HG02943 (cell line): ENCODE measurements around the gene CREBL2.
A peak's percentile ranks its signal among the peaks of the same experiment; 100 is the strongest.
"Not testable (repeated sequence)": the region's sequence is repeated elsewhere in the genome, so short reads cannot be mapped to it uniquely, and the experiment has no call there.

ENCODE experiments used
- ATAC-seq: cut with Tn5 transposase; IDR thresholded peaks from one replicate; pipeline ENCODE4 v1.9.1; 2021; ENCODE audit warnings: mild to moderate bottlenecking, low read depth, moderate library complexity; ENCODE audit not compliant: unreplicated experiment

CREBL2 gene, protein sequence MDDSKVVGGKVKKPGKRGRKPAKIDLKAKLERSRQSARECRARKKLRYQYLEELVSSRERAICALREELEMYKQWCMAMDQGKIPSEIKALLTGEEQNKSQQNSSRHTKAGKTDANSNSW

DNA sequence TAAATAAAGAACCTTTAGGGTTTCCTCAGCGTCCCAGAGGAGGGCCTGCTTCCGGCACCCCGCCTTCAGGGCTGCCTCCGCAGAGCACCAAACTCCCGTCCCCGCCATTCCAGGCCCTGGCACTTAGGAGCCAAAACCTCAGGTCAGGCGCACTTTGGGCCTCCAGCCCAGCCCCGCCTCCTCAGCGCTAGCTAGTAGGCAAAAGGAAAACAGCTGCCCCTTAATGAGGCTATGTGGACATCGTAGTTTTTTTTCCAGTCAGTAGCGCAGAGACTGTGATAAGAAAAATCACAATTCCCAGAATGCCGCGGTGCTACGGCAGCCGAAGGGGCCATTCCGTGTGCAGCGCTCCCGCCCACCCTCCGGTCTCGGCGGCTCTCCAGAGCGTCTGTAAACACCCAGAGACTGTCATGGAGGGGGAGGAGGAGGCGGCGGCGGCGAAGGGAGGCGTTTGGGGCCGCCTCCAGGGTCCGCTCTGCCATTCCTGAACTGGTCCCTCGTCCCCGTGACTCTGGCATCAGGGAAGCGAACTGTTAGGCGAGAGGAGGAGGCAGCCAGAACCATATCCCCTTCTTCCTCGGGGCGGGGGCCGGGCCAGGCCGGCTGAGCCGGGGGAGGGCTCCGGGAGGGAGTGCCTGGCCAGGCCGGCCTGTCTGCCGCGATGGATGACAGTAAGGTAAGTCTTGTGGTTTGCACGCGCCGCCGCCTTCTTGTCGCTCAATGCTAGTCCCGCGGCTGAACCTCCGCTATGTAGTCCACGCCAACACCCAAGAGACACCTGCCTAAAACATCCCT lies at the start of gene CREBL2:
Gene CREBL2, plus strand, starts transcription at position 365 of the 795 bp plus-strand sequence. Its CDS starts 297 bp downstream, at position 662.
- peak; percentile 80 for ATAC-seq

DNA sequence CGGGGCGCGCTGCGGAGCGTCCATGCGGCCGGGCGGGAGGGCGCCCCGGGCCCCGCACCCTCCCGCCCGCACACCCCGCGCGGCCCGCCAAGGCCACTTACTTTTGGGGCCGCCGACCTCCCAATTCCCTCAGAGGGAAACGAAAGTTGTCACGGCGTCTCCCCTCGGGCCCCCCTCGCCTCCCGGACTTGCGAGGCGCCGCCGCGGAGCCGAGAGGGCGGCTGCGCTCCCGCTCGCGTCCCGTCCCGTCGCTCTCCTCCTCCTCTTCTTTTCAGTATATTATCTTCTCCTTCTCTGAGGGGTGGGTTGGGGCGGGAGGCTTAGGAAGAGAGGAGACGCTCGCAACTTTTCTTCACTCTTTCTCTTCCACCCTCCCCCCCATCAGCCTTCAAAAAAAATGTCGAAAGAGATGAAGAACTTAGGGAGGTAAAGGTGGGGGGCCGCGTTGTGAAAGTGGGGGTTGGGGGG lies 49.6 kb upstream of the CREBL2 start:
- ATAC-seq: no peak

DNA sequence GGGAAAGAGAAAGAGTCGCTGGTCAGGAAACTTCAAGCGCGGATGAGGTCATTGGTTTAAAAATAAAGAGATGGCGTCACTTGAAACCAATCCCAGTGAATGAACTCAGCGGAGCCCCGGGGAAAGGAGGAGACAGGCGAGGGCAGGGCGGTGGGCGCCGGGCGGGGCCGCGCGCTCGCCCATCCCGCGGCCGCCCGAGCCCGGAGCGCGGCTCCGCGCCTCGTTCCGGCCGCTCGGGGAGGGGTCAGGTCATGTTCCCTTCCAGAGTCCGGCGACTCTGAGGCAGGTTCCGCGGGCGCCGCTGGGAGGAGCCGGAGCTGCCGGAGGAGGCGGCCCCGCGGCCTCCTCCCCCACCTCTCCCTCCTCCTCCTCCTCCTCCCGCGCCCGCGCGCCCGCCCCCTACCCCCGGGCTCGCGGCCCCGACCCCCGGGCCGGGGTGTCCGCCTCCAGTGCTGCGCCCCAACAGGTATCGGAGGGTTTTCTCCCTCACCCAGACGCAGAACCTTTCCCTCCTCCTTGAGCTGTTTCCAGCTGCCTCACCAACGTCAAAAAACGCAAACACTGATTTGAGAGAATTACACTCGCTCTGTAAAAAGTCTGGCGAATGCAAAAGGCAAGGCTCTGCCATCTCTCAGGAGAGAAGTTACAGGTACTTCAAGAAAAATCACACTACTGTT lies 49.0 kb upstream of the CREBL2 start, which contains the start of gene DUSP16:
Gene DUSP16, minus strand, starts transcription at position 279 of the 677 bp plus-strand sequence. CDS start 41,765 bp downstream, outside the sequence.
- ATAC-seq: peak; percentile 64

DNA sequence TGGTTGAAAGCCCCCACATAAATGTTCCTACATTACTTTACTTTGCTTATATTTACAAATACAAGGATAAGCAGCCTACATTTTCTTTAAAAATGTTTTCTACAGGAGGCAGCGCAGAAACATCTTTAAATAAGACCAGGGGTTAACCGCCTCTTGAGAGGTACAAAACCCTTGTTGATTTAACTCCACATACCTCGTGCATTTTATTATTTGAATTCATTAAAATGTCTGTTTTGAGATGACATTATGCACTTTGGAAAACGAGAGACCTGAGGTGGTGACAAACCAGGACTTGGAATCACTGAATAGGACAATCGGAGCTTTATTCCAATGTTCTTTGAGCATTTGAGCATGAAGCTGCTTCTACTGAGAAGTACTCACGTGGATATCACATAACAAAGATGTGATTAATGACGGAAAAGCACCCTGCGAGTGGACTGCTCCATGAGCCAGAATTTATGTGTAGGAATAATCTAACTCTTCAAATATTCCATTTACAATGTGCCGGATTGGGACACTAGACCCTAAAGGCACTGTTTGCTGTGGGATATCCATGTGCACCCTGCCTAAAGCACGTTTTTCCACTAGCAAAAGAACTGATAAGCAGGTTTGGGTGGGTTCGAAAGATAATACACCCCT lies 48.3 kb upstream of the CREBL2 start:
- no peak for ATAC-seq

DNA sequence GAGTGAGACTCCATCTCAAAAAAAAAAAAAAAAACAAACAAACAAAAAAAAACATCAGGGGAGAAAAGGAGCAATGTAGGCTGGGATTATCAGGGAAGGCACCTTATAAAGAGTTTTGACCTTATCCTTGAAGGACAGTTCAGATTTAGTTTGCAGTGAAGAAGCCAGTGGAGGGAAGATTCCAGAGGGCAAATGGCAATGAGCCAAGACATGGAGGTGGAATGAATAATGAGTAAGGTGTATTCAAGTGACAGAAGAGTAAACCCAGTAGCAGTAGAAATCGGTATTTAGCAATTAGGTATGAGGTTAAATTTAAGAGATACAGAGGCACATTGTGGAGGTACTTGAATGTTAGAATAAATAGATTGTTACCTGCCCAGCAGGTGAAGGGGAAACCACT lies 46.8 kb upstream of the CREBL2 start:
- ATAC-seq: no peak

DNA sequence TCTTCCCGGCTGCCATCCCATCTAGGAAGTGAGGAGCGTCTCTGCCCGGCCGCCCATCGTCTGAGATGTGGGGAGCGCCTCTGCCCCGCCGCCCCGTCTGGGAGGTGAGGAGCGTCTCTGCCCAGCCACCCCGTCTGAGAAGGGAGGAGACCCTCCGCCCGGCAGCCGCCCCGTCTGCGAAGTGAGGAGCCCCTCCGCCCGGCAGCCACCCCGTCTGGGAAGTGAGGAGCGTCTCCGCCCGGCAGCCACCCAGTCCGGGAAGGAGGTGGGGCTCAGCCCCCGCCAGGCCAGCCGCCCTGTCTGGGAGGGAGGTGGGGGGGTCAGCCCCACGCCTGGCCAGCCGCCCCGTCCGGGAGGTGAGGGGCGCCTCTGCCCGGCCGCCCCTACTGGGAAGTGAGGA lies 45.7 kb upstream of the CREBL2 start:
- ATAC-seq: not testable (repeated sequence)

DNA sequence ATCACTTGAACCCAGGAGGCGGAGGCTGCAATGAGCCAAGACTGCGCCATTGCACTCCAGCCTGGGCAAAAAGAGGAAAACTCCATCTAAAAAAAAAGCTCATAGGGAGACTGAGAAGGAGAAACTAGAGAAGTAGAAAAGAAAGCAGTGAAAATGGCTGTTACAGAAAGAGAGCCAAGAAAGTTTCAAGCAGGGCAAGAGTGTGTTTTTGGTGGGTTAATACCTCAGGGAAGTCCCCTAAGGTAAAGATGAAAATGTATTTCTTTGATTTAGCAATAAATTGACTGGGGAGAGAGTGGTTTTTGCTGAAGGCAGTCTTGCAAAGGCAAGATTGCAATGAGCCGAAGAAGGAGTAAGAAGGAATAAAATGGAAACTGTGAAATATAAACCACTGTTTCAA lies 39.0 kb upstream of the CREBL2 start:
- no peak for ATAC-seq

DNA sequence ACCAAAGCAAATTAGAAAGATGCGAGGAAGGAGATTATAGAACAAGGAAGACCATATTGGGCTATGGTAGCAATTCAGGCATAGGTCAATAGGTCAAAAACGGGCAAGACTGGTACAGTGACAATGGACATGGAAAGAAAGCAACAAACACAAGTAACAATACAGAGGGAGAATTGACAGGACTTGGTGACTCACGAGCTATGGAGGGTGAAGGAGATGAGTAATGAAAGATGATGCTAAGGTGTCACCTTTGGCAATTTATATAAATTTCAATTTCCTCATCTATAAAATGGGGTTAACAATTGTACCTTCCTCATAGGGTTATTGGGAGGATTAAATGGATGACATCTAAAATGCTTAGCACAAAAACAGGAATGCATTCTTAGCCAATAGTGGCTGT lies 33.9 kb upstream of the CREBL2 start:
- no peak for ATAC-seq

DNA sequence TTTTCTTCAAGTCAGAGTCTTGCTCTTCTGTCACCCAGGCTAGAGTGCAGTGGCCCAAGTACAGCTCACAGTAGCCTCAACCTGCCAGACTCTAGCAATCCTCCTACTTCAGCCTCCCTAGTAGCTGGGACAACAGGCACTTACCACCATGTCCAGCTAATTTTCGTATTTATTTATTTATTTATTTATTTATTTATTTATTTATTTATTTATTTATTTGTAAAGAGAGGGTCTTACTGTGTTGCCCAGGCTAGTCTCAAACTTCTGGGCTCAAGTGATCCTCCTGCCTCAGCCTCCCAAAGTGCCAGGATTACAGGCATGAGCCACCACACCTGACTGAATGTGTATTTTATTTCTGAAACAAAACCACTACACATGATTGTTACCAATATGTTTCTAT lies 31.0 kb upstream of the CREBL2 start:
- not testable (repeated sequence) for ATAC-seq

DNA sequence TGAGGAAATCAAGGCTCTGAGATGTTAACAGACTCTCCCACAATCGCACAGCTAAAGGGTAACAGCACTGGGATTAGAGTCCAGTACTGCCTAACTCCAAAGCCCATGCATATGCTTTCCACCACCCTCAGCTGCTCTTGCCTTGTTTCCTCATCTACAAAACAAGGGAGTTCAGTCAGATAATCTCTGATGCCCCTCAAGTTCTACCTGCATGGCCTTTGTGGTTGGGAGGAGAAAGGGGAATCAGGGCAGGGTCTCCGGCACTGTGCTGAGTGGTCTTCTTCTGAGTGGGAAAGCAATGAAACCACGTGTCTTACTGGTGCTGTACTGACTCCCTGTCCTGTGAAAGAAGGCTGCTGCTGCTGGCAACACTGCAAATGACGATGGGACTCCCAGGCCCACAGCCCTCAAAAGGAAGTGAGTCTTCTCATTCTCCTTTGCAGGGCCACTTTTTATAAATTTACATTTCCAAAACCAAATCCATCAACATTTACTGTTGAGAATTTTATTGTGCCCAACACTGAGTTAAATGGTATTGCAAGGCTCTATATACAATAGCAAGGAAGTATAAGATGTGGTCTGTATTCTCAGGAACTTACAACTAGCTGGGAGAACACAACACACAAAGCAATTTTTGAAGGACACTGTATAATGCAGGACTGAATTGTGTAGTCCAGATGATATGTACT lies 29.3 kb upstream of the CREBL2 start:
- ATAC-seq: peak; percentile 43

DNA sequence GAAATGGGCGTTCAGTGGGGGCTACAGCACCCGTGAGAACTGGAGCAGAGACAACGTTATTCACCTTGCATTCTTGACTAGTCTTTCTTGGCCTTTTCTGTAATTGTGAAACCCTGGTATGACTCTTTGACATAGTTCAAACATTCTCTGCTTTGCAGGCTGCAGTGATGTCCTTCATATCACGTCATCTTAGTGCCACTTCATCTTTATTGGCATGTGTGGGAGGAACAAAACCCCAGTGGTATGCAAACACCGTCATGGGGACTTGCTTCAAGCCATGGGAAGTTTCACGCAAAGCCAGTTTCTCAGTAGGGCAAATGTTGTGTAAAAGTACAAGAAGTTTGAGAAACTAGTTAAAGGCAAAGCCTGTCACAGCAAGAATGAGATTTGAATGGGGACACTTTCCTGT lies 28.8 kb upstream of the CREBL2 start:
- ATAC-seq: peak; percentile 92

DNA sequence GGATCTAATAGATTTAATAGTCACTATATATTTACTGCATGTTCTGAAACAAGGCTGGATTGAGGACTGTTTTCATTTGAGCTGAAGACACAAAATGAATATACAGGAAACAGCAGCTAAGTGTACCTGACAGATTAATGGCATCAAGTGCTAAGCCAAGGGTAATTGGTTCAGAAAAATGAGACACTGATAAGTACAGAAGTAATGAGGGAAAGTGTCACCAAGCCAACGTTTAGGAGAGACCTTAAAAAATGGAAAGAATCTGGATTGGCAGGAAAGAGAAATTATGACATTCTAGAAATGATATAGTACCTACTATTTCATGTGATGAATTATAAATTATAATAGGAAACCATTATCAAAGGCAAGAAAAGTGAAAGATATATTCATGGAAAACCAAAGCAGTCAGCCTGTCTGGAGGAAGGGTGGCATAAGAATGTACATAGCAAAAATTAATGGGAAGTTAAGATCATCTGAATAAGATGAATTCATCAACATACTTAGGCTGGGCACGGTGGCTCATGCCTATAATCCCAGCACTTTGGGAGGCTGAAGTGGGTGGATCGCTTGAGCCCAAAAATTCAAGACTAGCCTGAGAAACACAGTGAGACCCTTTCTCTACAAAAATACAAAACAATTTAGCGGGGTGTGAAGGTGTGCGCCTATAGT lies 28.0 kb upstream of the CREBL2 start:
- ATAC-seq: no peak

DNA sequence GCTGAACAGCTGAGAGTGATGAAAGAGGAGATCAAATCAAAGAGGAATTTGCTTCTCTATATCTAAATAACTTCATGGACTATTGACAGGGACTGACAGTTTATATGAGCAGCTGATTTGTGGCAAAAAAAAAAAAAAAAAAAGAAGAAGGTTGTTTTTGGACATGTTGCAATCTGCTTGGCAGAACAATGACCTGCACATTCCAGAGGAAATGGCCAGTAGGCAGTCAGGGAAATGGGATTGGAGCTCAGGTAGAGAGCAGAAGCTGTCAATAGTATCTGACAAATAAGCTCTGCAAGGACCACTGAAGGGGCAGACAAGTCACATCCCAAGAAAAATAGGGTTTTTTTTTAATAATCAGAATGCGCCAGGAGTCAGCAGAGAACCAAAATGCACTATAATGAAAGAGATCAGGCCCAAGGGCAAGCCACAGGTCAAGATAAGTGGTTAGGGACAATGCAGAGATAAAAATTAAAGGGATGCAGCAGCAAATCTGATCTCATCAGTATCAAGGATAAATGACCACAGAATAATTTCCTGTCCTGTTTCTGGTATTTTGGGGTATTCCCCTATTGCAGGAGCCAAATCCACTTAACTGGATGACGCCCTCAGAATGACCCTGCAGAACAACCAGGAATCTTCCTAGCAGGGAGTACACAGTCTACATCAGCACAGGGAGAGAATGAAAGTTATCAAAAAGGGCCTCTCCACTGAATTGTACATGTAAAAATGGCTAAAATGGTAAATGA lies 26.4 kb upstream of the CREBL2 start:
- no peak for ATAC-seq

DNA sequence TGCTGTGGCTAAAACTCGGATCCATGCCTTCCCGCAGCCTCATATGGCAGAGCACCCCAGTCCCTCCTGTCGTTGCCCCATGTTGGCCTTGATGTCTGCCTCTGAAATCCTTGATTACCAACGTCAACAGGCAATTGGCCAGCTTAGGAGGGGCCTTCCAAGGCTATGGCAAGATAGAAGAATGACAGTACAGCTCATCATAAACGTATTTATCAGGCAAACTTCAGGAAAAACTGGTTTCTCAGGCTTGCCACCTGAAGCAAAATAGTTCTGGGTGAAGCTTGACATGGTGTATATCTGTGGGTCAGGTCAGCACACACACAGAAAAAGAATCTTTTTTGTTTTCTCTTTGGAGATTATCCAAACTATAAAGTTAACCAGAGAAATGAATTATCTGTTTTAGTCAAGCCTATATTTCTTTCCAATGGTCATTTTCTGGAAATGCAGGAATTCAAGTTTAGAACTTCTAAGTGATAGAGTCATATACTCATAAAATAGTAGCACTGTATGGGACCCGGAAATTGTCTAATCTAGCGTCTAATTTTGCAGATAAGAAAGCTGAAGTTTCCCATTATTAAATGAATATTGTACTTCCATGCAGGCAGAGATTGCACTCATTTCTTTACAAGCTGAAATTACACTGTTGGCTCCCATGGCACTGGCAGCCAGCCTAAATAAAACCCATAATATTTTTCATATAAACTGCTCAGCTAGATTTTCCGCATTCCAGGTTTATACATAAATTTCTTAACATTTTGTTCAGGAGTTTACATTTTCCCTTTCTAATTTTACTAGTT lies 24.6 kb upstream of the CREBL2 start:
- ATAC-seq: no peak

DNA sequence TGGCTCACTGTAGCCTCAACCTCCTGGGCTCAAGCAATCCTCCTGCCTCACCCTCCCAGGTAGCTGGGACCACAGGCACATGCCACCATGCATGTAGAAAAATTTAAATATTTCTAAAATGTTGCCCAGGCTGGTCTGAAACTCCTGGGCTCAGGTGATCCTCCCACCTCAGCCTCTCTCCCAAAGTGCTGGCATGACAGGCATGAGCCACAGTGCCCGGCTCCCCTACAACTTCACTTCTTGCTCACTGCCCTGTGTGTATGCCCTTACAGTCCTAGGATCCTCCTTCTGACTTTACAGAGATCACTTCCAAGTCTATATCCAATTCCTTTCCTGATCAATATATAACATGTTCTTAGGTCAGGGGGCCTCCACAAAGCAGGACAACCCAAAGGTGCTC lies 23.8 kb upstream of the CREBL2 start:
- ATAC-seq: no peak

DNA sequence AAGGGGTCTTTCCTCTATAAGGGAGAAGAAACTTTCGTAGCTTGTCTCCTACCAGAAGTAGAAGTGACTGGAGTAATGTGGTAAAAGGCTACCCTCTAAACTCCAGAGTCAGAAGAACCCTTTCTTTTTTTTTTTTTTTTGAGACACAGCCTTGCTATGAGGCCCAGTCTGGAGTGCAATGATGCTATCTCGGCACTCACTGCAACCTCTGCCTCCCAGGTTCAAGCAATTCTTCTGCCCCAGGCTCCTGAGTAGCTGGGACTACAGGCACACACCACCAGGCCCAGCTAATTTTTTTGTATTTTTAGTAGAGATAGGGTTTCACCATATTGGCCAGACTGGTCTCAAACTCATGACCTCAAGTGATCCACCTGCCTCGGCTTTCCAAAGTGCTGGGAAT lies 23.2 kb upstream of the CREBL2 start:
- not testable (repeated sequence) for ATAC-seq

DNA sequence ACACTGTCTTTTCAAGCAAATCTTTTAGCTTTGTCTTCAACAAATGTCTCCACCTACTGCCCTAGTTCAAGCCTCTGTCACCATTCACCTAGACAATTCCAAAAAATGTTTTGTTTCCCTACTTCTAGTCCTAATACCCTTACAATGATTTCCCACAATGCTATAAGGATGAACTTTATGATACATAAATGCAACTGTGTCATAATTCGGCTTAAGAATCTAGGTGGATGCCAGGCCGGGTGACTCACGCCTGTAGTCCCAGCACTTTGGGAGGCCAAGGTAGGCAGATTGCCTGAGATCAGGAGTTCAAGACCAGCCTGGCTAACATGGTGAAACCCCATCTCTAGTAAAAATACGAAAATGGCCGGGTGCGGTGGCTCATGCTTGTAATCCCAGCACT lies 20.7 kb upstream of the CREBL2 start:
- ATAC-seq: no peak

DNA sequence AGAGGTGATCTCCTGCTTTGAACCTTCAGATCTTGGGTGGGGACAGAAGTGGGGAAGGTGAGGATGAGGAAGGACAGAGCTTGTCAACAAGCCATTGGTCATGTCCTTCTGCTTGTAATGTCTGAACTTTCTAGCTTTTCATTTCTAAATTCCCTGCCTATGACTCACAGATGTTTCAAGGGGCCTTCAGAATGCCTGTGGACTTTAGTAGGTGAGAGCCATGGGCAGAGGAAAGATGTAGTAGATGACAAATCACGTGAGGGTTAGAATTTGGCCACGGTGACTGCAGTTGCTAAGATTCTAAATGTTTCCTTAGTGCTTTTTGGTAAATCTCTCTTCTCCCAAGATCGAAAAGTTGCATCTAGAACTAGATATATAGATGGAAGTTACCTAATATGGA lies 18.7 kb upstream of the CREBL2 start:
- ATAC-seq: no peak
